Panc1 (cell line): ENCODE measurements around the gene PCED1B.

Experiments used
- CTCF ChIP-seq: fragments of 450-650 bp; IDR thresholded peaks from 2 replicates; pipeline ENCODE4 v1.5.1; 2017; ENCODE audit warnings: mild to moderate bottlenecking
- POLR2AphosphoS5 ChIP-seq: IDR thresholded peaks from 2 replicates; pipeline ENCODE4 v1.6.1; 2012; ENCODE audit warnings: mild to moderate bottlenecking, low read depth, low read length, moderate library complexity
- REST ChIP-seq, 2 experiments: IDR thresholded peaks; 2 replicates each; pipeline ENCODE4 v1.6.1; 2011 to 2012; ENCODE audit warnings: low read depth in 2 of 2, control low read depth in 1 of 2, low read length in 1 of 2, mild to moderate bottlenecking in 1 of 2, moderate library complexity in 1 of 2; ENCODE audit not compliant: insufficient read depth in 1 of 2
- SIN3A ChIP-seq: IDR thresholded peaks from 2 replicates; pipeline ENCODE4 v1.6.1; 2012; ENCODE audit warnings: low read depth, mild to moderate bottlenecking, low read length, moderate library complexity, borderline replicate concordance; ENCODE audit not compliant: insufficient read depth

GRCh38 chr12:47226199-47226598 is 146.8 kb downstream of the PCED1B start:
- TF ChIP-seq CTCF (no peak), POLR2AphosphoS5 (no peak), REST (IDR thresholded peaks at IDR 0.05; ENCODE audit: insufficient read depth in 1 of 2, low read depth in 2 of 2, low read length in 1 of 2) (no peak), SIN3A (no peak)
